ENCODE data around the gene BAZ2B. TPM values are rescaled to one million over a fixed set of nuclear protein-coding genes. Genes with fewer than 3 reads are reported as not detected.
A peak's percentile ranks its signal among the peaks of the same experiment; 100 is the strongest.

Gene BAZ2B
- total and polyA plus RNA-seq, 9 of the 15 experiments (the other 6 are each of a cell fraction or from before 2014, with no cell fraction given), result 7.5 to 38.6 (median 19.8) TPM

- no peak for FAIRE-seq
- Histone ChIP-seq H3K4me2 (ENCODE audit: insufficient read depth, low read length) (no peak overlapping the region), H3K9me1 (ENCODE audit: control insufficient read depth, insufficient read depth, low read length) (no peaks in the 10 kb centered on the region), H3K4me1 (replicated peaks in 1 of 2; ENCODE audit: control insufficient read depth in 2 of 2, insufficient read depth in 2 of 2, low read length in 2 of 2) (peaks cover 0 to 6% of the 10 kb centered on the region in 2 experiments; a peak in 1 of 5 replicates), H3K9ac (ENCODE audit: insufficient read depth in 1 of 2, low read depth in 2 of 2, low read length in 2 of 2) (no peak overlapping the region), H3K27ac (ENCODE audit: extremely low read depth, low read depth, low read length) (no peak overlapping the region), H3K79me2 (ENCODE audit: control insufficient read depth, insufficient read depth, low read length) (no peaks in the 10 kb centered on the region), H4K20me1 (replicated peaks; ENCODE audit: control insufficient read depth, insufficient read depth, low read length) (no peaks in the 10 kb centered on the region), H3K36me3 (ENCODE audit: control insufficient read depth, insufficient read depth, low read length) (no peaks in the 10 kb centered on the region), H3K27me3 (ENCODE audit: control insufficient read depth in 2 of 2, insufficient read depth in 2 of 2, low read length in 2 of 2) (no peaks in the 10 kb centered on the region), H2AFZ (ENCODE audit: low read depth, low read length) (no peak overlapping the region), H3K4me3 (no peak overlapping the region), H3K9me3 (replicated peaks; ENCODE audit: control insufficient read depth, insufficient read depth, low read depth, low read length) (no peaks in the 10 kb centered on the region)
- WGBS (ENCODE audit: insufficient coverage, low coverage, missing lambda C conversion rate), result 77% methylated on average over 4 of the region's 4 CpGs
- BruUV-seq (replicated peaks), result no TSS peak
- ChIA-PET POLR2A (no interaction called here), CTCF (ENCODE audit: low intra/inter-chr PET ratio) (no interaction called here)
- in situ Hi-C loops (cut with MboI), result no loop called here
- intact Hi-C loops (cut with micrococcal nuclease), result loop anchor here (5.0 kb wide), 2 partner anchors 121 to 251 kb away; no protein-coding TSS in a partner anchor
- no peak for ATAC-seq
- no peak for DNase-seq (ENCODE audit: extremely low read depth in 1 of 4, low spot score in 3 of 4)
- TF ChIP-seq NUFIP1 (IDR thresholded peaks at IDR 0.05; ENCODE audit: partially characterized antibody) (no peak), THAP12 (CRISPR knock-in tag; IDR thresholded peaks at IDR 0.05) (no peak), PPARD (CRISPR knock-in tag; IDR thresholded peaks at IDR 0.05) (no peak), ZNF140 (CRISPR knock-in tag; IDR thresholded peaks at IDR 0.05) (peak; percentile 64; the same call in 1 of the 2 replicates), E2F8 (IDR thresholded peaks at IDR 0.05; ENCODE audit: low read depth, partially characterized antibody) (no peak), NFIX (CRISPR knock-in tag; IDR thresholded peaks at IDR 0.05; ENCODE audit: low read depth) (peak; percentile 34; the same call in 1 of the 2 replicates), LCOR (CRISPR knock-in tag; IDR thresholded peaks at IDR 0.05) (no peak), PHB2 (IDR thresholded peaks at IDR 0.05; ENCODE audit: low read depth) (no peak), SP2 (IDR thresholded peaks at IDR 0.05; ENCODE audit: extremely low read depth, low read depth, low read length, poor library complexity, severe bottlenecking) (no peak), POU5F1 (IDR thresholded peaks at IDR 0.05; ENCODE audit: borderline replicate concordance, low read depth, low read length, partially characterized antibody) (no peak)
- TF ChIP-seq, protein P1, sequence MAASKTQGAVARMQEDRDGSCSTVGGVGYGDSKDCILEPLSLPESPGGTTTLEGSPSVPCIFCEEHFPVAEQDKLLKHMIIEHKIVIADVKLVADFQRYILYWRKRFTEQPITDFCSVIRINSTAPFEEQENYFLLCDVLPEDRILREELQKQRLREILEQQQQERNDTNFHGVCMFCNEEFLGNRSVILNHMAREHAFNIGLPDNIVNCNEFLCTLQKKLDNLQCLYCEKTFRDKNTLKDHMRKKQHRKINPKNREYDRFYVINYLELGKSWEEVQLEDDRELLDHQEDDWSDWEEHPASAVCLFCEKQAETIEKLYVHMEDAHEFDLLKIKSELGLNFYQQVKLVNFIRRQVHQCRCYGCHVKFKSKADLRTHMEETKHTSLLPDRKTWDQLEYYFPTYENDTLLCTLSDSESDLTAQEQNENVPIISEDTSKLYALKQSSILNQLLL (CRISPR knock-in tag; IDR thresholded peaks at IDR 0.05; ENCODE audit: borderline replicate concordance), result peak; percentile 71; the same call in 1 of the 2 replicates
- TF ChIP-seq, protein P2, sequence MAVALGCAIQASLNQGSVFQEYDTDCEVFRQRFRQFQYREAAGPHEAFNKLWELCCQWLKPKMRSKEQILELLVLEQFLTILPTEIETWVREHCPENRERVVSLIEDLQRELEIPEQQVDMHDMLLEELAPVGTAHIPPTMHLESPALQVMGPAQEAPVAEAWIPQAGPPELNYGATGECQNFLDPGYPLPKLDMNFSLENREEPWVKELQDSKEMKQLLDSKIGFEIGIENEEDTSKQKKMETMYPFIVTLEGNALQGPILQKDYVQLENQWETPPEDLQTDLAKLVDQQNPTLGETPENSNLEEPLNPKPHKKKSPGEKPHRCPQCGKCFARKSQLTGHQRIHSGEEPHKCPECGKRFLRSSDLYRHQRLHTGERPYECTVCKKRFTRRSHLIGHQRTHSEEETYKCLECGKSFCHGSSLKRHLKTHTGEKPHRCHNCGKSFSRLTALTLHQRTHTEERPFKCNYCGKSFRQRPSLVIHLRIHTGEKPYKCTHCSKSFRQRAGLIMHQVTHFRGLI (CRISPR knock-in tag; IDR thresholded peaks at IDR 0.05), result 0 out of 2 replicates have a peak, but pooled peaks have one; percentile 42
These were observed 60.5 kb downstream of the BAZ2B start for GRCh38 chr2:159555651-159556392.

Measured in K562 (cell line).